ENCODE measurements around the gene OR6J1. TPM values are rescaled to one million over a fixed set of nuclear protein-coding genes. Genes with fewer than 3 reads are reported as not detected.

Gene OR6J1
- total and polyA plus RNA-seq, 9 donors: 0.05 TPM; not detected in 8

DNA sequence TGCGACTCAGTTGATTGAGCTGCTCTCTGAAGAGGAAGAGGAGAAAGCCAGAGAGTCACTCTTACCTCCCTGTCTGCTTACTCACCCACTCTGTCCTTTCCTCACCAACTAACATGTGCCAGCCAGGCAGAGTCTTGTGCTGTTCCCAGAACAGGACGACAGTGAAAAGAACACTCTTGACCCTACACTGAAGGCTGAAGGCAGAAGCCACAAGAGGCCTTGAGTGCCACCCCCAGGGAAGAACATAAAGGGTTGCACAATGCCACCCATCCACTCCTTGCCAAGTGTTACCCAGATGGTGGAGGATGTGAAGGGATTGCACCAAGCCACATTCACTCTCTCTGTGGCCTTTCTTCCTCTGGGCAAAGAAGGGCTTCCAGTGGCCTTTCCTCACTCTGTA is 33.2 kb downstream of the OR6J1 start:
- TF ChIP-seq CTCF (IDR thresholded peaks at IDR 0.05): no peak
- WGBS, 3 donors: 93 to 97% (median 95%) methylated on average over 2 of the region's 2 CpGs
- intact Hi-C loops (cut with DNase I): no loop called here
- Histone ChIP-seq H3K27ac (no peak overlapping the region), H3K4me1 (ENCODE audit: insufficient read depth) (peaks cover 8% of the 10 kb centered on the region), H3K9me3 (no peaks in the 10 kb centered on the region), H3K4me3 (no peak overlapping the region), H3K36me3 (no peaks in the 10 kb centered on the region), H3K27me3 (no peaks in the 10 kb centered on the region)
- DNase-seq: no peak

DNA sequence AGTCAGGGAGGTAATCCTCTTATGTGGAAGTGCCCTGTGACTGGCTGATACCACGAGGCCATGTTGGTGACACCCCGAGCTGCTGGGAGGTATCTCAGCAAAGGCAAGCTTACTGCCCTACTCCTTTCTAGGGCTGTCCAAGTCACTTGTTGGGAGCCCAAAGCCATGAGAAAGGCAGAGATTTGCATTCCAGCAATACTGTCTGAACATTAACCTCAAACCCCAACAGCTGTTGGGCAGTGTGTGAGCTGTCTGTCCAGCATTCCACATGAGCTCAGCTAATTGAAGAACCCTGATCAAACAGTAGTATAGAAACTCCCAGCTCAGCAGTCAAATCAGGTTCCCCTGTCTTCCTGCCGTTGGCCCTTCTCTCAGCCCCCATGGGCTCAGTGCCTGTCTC is 36.9 kb downstream of the OR6J1 start:
- Histone ChIP-seq H3K9me3 (no peaks in the 10 kb centered on the region), H3K27ac (no peak overlapping the region), H3K4me3 (no peak overlapping the region), H3K36me3 (no peaks in the 10 kb centered on the region), H3K27me3 (no peaks in the 10 kb centered on the region), H3K4me1 (ENCODE audit: insufficient read depth) (no peaks in the 10 kb centered on the region)
- TF ChIP-seq POLR2A (IDR thresholded peaks at IDR 0.05) (no peak), EP300 (IDR thresholded peaks at IDR 0.05) (no peak), CTCF (IDR thresholded peaks at IDR 0.05) (no peak)
- 82 to 86% (median 84%) methylated on average over 3 of the region's 3 CpGs for WGBS, 3 donors
- DNase-seq: no peak
- intact Hi-C loops (cut with DNase I): no loop called here

- H3K27ac ChIP-seq: no peak overlapping the region
- WGBS, 3 donors: 87 to 90% (median 89%) methylated on average over 6 of the region's 6 CpGs
- DNase-seq: no peak
- H3K4me1 ChIP-seq (ENCODE audit: insufficient read depth): no peaks in the 10 kb centered on the region
- TF ChIP-seq CTCF (IDR thresholded peaks at IDR 0.05) (no peak), EP300 (IDR thresholded peaks at IDR 0.05) (no peak), POLR2A (IDR thresholded peaks at IDR 0.05) (no peak)
- no peak overlapping the region for H3K4me3 ChIP-seq
- intact Hi-C loops (cut with DNase I): no loop called here
- no peaks in the 10 kb centered on the region for H3K36me3 ChIP-seq
- no peaks in the 10 kb centered on the region for H3K27me3 ChIP-seq
- no peaks in the 10 kb centered on the region for H3K9me3 ChIP-seq
Observed at GRCh38 chr14:22606380-22606779, 37.8 kb downstream of the OR6J1 start.

DNA sequence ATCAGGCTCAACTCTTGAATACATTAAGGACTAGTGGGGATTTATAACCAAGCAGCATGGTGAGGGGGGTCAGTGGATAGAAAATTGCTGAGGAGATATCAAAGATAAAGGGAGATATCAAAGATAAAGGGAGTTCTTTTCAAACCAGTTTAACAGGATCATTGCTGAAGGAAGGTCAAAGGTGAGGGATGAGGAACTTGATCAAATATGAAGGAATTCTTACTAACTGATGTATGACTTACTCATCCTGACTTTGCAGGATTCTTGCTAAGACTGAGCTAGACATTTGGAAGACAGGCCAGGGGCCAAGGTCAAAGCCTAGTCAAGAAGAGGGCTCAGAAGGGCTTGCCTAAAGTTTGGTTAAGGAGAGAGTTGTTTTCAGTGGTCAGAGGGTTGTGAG is 41.3 kb downstream of the OR6J1 start:
- H3K27ac ChIP-seq: no peak overlapping the region
- TF ChIP-seq POLR2A (IDR thresholded peaks at IDR 0.05) (no peak), CTCF (IDR thresholded peaks at IDR 0.05) (no peak), EP300 (IDR thresholded peaks at IDR 0.05) (no peak)
- no peak overlapping the region for H3K4me3 ChIP-seq
- no peaks in the 10 kb centered on the region for H3K27me3 ChIP-seq
- no peak for DNase-seq
- intact Hi-C loops (cut with DNase I): no loop called here
- H3K4me1 ChIP-seq (ENCODE audit: insufficient read depth): no peaks in the 10 kb centered on the region
- H3K9me3 ChIP-seq: no peaks in the 10 kb centered on the region
- H3K36me3 ChIP-seq: no peaks in the 10 kb centered on the region

- WGBS, 3 donors: 93 to 96% (median 94%) methylated on average over 5 of the region's 5 CpGs
Observed at GRCh38 chr14:22601996-22602395, 42.2 kb downstream of the OR6J1 start.

More at GRCh38 chr14:22601996-22602395, 42.2 kb downstream of the OR6J1 start:
- Histone ChIP-seq H3K27me3 (no peaks in the 10 kb centered on the region), H3K4me1 (ENCODE audit: insufficient read depth) (no peaks in the 10 kb centered on the region), H3K4me3 (no peak overlapping the region), H3K36me3 (no peaks in the 10 kb centered on the region), H3K27ac (no peak overlapping the region), H3K9me3 (no peaks in the 10 kb centered on the region)
- intact Hi-C loops (cut with DNase I): no loop called here
- TF ChIP-seq POLR2A (IDR thresholded peaks at IDR 0.05) (no peak), EP300 (IDR thresholded peaks at IDR 0.05) (no peak), CTCF (IDR thresholded peaks at IDR 0.05) (no peak)
- no peak for DNase-seq
